ENCODE measurements around the gene RAB3B.

RAB3B gene

GRCh38 chr1:51955797-51956527, 34.5 kb downstream of the RAB3B start:
- no peak for FAIRE-seq

DNA sequence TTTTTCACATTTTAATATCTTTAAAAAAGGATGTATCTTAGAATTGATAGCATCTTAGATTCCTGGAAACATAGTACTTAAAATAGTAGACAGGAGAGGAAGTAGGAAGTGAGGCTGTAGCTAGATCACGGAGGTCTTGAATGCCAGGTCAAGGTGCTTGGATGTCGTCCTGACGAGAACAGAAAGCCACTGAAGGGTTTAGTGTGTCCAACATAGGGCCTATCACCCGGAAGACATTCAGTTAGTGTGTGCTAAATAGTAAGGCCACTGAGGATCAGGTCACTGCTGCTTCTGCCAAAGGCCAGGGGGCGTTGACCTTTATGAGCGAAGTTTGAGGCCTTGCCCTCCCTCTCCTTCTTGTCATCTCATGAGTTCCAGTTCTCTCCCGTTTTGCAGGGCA, 35.7 kb downstream of the RAB3B start:
- no peak for FAIRE-seq

DNA sequence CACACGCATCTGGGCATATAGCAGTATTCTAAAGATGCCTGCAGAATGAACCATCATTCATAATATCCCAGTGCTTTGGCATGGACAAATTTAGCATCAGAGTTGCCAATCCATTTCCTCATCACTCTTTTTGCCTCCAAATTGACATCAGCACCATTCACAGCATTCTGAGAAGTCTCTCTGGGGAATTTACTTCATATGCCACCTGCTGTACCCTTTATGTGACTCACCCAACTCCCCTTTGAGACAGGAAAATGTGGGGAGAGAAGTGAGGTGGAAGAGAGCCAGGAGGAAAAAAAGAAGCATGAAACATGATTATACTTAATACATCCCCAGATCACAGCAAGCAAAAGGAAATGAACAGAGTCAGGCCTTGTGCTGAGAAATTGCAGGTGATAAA, 37.4 kb downstream of the RAB3B start:
- FAIRE-seq: no peak

GRCh38 chr1:51952638-51953037, 37.9 kb downstream of the RAB3B start:
- FAIRE-seq: no peak

GRCh38 chr1:51950701-51951100, 39.8 kb downstream of the RAB3B start:
- FAIRE-seq: no peak

DNA sequence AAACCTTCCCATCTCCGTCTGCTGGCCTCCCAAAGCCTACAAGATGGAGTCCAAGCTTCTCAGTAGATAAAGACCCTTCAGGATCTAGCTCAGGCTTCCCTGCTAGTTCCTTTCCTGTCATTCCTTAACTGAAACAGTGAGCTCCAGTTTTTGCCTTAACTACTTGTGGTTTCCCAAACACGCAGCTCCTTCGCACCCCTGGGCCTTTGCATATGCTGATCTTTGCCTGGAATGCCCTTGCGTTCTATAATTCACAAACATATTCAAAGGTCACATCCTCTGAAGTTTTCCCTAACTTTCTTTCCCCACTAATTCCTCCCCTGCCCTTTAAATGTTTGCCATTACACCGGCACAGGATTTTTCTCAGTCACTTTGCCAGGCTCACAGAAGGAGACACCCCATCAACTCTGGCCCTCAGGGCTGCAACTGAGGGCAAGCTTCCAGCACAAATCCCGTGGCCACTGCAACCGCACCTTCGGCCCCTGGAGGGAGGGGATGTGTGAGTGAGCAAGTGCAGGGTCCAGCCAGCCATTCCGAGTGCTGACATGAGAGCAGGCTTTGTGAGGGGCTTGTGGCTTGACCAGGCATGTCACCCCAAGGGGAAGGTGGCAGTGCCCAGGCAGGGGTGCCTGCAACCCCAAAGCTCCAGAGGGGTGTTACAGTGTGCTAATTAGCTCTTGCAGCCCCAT, 41.3 kb downstream of the RAB3B start:
- no peak for FAIRE-seq

- FAIRE-seq: no peak
Measured at GRCh38 chr1:51948491-51948915, 42.0 kb downstream of the RAB3B start.

DNA sequence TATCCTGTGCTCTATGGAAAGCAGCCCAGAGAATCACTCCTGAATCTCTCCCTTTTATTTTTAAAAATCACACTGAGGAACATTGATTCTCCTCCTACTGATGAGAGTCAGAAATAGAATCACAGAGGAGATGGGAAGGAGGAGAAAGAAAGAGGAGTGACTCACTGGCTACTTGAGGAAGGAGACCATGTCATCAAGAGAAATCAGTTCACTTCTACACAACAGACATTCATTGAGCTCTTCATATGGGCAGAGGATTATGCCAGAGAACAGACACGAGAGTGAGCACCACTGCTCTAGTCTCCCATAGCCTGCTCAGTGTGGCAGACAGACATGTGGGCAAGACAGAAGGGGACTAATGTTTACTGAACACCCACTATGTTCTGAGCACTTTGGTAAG, 44.2 kb downstream of the RAB3B start:
- FAIRE-seq: no peak

GRCh38 chr1:51945591-51945990, 44.9 kb downstream of the RAB3B start:
- FAIRE-seq: no peak

GRCh38 chr1:51942281-51942680, 48.2 kb downstream of the RAB3B start:
- no peak for FAIRE-seq

DNA sequence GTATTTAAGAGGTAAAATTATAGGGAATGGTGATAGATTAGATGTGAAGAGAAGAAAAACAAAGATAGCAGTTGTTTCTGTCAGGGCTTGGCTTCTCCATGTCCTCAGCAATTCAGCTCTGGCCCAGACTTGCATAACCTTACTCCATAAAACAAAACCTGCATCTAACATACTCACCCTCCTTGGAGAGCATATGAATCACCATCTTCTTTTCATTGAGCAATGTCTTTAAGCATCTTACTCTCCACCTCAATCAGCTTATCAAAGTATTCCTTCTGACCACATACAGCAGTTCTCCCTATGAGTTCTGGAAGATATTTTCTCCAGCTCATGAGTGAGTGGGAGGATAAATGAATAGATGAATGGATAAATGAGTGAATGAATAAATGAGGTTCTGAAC, 49.0 kb downstream of the RAB3B start:
- FAIRE-seq: no peak

- no peak for FAIRE-seq
Measured at GRCh38 chr1:51937112-51937511, 53.4 kb downstream of the RAB3B start.

DNA sequence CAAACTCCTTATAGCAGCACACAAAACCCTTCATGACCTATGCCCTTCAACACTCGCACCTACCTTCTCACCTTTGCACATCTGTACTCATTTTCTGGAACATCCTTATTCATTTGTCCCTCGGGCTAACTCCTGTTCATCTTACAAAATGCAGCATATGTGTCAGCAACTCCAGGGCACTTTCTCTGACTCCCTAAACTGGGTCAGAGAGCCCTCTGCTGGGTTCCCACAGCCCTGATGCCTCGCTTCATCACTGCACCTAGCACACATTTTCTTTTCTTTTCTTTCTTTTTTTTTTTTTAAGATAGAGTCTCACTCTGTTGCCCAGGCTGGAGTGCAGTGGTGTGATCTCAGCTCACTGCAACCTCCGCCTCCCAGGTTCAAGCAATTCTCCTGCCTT, 54.0 kb downstream of the RAB3B start:
- no peak for FAIRE-seq

GRCh38 chr1:51933344-51933743, 57.2 kb downstream of the RAB3B start:
- no peak for FAIRE-seq

- no peak for FAIRE-seq
Measured at GRCh38 chr1:51930329-51930728, 60.2 kb downstream of the RAB3B start.

GRCh38 chr1:51928896-51929295, 61.6 kb downstream of the RAB3B start:
- FAIRE-seq: no peak

DNA sequence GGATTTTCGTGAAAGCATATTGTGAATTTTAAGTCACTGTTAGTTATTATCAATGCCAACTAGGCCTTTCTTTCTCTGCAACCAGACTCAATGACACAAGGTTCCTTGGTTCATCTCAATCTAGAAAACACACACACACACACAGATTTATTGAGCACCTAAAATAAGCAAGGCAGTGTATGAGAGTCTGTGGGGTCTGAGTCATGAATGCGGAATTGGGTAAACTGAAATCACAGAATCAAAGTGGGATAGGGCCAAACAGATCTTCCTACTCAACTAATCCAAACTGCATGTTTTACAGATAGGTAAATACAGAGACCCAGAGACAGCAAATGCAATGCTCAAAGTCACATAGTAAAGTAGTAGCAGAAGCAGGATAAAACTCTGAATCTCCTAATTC, 63.5 kb downstream of the RAB3B start:
- FAIRE-seq: no peak

- FAIRE-seq: no peak
Measured at GRCh38 chr1:51926171-51926812, 64.2 kb downstream of the RAB3B start.

- FAIRE-seq: no peak
Measured at GRCh38 chr1:51924455-51924854, 66.0 kb downstream of the RAB3B start.

DNA sequence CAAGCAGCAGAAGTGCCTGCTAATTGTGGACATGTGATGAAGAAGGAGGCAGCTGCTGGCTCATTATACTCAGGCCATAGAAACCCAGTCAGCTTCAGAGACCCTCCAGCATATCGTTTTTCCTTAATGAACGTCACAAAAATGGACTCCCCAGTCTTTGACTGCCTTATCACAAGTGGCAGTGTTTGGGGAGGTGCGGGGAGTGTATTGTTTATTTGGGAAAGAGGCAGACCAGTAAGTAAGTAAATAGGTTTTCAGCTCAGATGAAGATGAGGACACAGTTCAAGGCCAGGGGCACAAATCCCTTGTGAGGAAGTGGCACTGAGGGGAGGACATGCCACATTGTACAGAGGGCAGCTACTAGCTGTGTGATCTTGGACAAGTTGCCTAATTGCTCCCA, 68.5 kb downstream of the RAB3B start:
- no peak for FAIRE-seq

GRCh38 chr1:51920130-51920529, 70.4 kb downstream of the RAB3B start:
- no peak for FAIRE-seq

- no peak for FAIRE-seq
Measured at GRCh38 chr1:51919684-51920083, 70.8 kb downstream of the RAB3B start.

DNA sequence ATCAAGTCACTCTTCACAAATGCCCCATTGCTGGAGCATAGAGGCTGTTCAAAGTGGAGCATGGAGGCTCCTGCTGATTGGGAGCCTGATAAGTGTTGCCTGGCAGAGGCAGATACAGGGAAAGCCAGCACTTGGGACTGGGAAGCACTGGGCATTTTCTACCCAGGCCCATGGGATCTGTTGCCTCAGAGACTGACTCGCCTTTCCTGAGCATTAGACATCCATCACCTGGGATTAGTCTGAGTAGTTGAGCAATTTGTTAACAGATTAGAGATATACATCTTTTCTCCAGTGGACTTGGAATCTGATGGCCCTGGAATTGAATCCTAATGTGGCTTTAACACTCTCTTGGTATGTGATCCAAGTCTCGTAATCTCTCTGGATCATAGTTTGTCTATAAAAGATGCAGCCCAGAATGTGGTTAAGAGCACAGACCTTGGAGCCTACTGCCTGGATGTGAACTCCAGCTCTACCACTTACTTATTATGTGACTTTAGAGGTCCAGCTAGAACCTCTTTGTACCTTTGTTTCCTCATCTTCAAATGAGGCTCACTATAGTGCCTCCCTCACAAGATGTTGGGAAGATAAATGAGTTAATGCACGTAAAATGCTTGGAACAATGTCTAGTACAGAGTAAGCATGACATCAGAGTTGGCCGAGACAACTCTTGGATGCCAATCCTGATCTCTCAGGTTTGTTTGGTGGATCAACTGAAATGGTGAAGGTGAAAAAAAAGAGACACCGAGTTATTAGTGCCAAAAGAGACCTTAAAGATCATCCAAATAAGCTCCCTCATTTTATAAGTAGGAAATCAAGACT, 73.7 kb downstream of the RAB3B start:
- FAIRE-seq: no peak

Measured in A204.1 (cell line).